Nephron (organoid): ENCODE measurements around the gene RPAP2.

ENCODE experiments used
- H3K27ac Mint-ChIP-seq, 3 experiments: 2 replicates each; pipeline ENCODE4 v1.8.0; 2020; ENCODE audit warnings: mixed read lengths in 3 of 3, mild to moderate bottlenecking in 2 of 3, moderate library complexity in 1 of 3
- H3K27me3 Mint-ChIP-seq: 2 replicates; pipeline ENCODE4 v1.8.0; 2021; ENCODE audit warnings: low read depth, mild to moderate bottlenecking, moderate library complexity, mixed read lengths
- H3K36me3 Mint-ChIP-seq: 2 replicates; pipeline ENCODE4 v1.8.0; 2020; ENCODE audit warnings: low read depth, mixed read lengths
- H3K4me1 Mint-ChIP-seq: 2 replicates; pipeline ENCODE4 v1.8.0; 2020; ENCODE audit warnings: mixed read lengths
- H3K4me3 Mint-ChIP-seq, 3 experiments: 2 replicates each; pipeline ENCODE4 v1.8.0; 2020; ENCODE audit warnings: mild to moderate bottlenecking in 3 of 3, mixed read lengths in 3 of 3, moderate library complexity in 2 of 3
- H3K9me3 Mint-ChIP-seq: 2 replicates; pipeline ENCODE4 v1.8.0; 2020; ENCODE audit warnings: mixed read lengths
- TF ChIP-seq, protein P1 (sequence below), 3 experiments: fragments of 200-600 bp; sonication (generic); IDR thresholded peaks; one replicate each; pipeline ENCODE4 v1.5.0; 2021; ENCODE audit warnings: antibody characterized with exemption in 3 of 3; ENCODE audit not compliant: unreplicated experiment in 3 of 3

Gene RPAP2

DNA sequence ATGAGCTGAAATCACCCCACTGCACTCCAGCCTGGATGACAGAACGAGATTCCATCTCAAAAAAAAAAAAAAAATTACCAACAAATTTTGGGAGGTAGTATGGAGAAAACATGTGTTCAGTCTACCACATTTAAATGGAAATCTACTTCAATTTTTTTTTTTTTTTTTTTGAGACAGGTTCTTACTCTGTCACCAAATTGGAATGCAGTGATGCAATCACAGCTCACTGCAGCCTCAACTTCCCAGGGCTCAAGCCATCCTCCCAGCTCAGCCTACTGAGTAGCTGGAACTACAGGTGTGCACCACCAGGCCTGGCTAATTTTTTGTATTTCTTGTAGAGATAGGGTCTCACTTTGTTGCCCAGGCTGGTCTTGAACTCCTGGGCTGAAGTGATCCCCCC, 105.8 kb downstream of the RPAP2 start:
- Mint-ChIP-seq H3K9me3 (peaks cover 15% of the 10 kb centered on the region), H3K4me3 (no peak overlapping the region), H3K27me3 (no peaks in the 10 kb centered on the region), H3K27ac (no peak overlapping the region), H3K4me1 (no peaks in the 10 kb centered on the region), H3K36me3 (peaks cover 13% of the 10 kb centered on the region)
- TF ChIP-seq, protein P1, sequence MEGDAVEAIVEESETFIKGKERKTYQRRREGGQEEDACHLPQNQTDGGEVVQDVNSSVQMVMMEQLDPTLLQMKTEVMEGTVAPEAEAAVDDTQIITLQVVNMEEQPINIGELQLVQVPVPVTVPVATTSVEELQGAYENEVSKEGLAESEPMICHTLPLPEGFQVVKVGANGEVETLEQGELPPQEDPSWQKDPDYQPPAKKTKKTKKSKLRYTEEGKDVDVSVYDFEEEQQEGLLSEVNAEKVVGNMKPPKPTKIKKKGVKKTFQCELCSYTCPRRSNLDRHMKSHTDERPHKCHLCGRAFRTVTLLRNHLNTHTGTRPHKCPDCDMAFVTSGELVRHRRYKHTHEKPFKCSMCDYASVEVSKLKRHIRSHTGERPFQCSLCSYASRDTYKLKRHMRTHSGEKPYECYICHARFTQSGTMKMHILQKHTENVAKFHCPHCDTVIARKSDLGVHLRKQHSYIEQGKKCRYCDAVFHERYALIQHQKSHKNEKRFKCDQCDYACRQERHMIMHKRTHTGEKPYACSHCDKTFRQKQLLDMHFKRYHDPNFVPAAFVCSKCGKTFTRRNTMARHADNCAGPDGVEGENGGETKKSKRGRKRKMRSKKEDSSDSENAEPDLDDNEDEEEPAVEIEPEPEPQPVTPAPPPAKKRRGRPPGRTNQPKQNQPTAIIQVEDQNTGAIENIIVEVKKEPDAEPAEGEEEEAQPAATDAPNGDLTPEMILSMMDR (IDR thresholded peaks at IDR 0.05; ENCODE audit: unreplicated experiment in 3 of 3), result no peak

DNA sequence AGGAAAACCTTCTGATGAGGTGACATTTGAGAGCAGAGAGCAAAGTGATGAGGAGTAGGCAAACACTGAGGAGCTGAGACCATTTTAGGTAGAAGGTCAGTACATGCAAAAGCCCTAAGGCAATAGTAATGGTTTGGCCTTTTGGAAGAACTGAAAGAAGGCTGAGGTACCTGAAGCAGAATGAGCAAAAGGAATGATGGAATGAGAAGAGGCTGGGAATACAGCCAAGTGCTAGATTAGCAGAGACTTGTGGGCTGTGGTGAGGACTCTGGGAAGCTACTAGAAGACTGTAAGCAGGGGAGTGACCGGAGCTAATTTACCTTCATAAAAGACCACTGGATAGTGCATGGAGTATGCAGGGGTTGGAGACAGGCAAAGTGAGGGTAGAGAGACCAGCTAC, 110.0 kb downstream of the RPAP2 start:
- TF ChIP-seq, protein P1 (IDR thresholded peaks at IDR 0.05; ENCODE audit: unreplicated experiment in 3 of 3), result no peak
- Mint-ChIP-seq H3K4me3 (no peak overlapping the region), H3K4me1 (no peaks in the 10 kb centered on the region), H3K27me3 (no peaks in the 10 kb centered on the region), H3K9me3 (peaks cover 9% of the 10 kb centered on the region), H3K36me3 (peaks cover 5% of the 10 kb centered on the region), H3K27ac (no peak overlapping the region)

DNA sequence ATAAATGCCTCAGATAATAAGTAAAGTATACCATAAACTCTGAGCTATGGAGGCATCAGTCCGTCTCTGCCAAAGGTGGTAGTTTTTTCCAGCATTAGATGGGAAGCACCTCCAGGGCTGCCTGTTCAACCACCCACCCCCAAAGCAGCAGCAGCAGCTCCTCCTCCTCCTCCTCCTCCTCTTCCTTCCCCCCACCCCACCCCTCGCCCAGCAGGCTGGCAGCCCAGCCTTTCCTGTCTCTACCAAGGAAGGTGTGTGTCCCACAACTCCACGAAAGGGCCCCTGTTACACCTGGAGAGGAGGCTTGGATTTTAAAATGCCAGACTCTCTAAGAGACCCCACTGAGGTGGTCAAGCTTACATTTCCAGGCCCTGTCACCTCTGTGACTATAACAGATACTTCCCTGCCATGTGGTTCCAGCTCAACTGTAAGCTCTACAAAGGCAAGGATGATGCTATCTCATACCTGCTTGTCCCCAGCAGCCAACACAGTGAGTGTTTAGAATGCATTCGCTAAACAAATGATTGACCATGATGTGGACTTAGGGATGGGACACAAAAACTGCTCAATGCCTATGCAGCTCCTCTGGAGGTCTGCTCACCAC, 111.2 kb downstream of the RPAP2 start:
- H3K9me3 Mint-ChIP-seq, result peaks cover 4% of the 10 kb centered on the region
- H3K36me3 Mint-ChIP-seq, result no peaks in the 10 kb centered on the region
- TF ChIP-seq, protein P1 (IDR thresholded peaks at IDR 0.05; ENCODE audit: unreplicated experiment in 3 of 3), result no peak
- H3K27ac Mint-ChIP-seq, result no peak overlapping the region
- no peak overlapping the region for H3K4me3 Mint-ChIP-seq
- no peaks in the 10 kb centered on the region for H3K27me3 Mint-ChIP-seq
- no peaks in the 10 kb centered on the region for H3K4me1 Mint-ChIP-seq

DNA sequence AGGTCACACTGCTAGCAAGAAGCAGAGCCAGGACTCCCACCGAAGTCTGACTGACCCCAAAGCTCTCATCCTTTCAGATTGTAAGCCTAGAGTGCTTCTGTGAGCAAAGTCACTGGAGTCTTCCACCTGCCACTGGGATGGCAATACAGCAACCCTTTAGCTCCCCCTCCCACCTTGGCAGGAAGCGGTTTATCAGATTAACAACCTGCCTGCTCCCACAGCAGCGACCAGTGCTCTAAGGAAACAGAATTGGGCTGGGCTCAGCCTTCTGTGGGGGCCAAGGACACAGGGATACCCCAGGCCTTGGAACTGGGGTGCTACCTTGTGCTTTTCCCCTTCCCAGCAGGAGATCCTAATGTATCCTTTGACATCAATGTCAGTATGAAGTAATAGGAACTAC, 111.8 kb downstream of the RPAP2 start:
- Mint-ChIP-seq H3K27ac (no peak overlapping the region), H3K27me3 (no peaks in the 10 kb centered on the region), H3K4me3 (no peak overlapping the region), H3K36me3 (no peaks in the 10 kb centered on the region), H3K4me1 (no peaks in the 10 kb centered on the region), H3K9me3 (peaks cover under 1% of the 10 kb centered on the region)
- TF ChIP-seq, protein P1 (IDR thresholded peaks at IDR 0.05; ENCODE audit: unreplicated experiment in 3 of 3), result no peak

DNA sequence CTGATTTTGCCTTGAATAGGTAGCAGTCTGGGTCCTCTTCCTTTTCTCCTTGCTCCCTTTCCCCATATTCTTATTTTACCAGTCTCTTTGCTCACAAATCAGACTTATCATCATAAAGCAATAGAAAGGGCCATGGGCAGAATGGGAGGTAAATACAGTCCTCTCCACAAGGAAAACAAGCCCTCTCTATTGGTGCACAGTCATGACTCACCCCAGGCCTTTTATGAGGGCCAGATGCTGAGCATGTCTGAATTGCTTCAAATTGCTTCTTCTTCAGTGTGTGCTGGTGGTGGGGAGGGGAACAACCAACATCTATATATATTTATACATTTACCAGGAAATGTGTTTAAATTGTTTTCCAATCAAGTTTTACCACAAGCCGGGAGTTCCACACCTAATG, 112.7 kb downstream of the RPAP2 start:
- Mint-ChIP-seq H3K4me3 (no peak overlapping the region), H3K9me3 (no peaks in the 10 kb centered on the region), H3K36me3 (no peaks in the 10 kb centered on the region), H3K27ac (no peak overlapping the region), H3K27me3 (no peaks in the 10 kb centered on the region), H3K4me1 (no peaks in the 10 kb centered on the region)
- TF ChIP-seq, protein P1 (IDR thresholded peaks at IDR 0.05; ENCODE audit: unreplicated experiment in 3 of 3), result no peak

DNA sequence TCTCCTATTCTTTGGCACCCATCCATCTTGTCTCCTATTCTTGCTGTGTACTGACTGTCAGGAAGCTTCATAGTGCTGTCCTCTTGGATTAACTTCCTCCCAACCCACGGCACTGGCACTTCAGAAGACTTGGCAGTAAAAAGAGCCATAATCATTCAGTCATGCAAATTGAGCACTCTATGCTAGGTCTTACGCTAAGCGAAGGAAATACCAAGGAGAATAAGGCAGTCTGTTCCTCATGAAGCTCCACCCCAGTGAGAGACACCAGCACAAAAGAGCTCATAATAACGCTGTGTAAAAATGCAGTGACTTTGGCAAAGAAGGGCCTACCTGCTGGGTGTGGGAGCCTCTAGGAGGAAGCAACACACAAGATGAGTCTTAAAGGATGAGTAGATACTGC, 120.8 kb downstream of the RPAP2 start:
- Mint-ChIP-seq H3K27ac (no peak overlapping the region), H3K4me3 (no peak overlapping the region)

More for the DNA sequence above, 120.8 kb downstream of the RPAP2 start:
- H3K4me1 Mint-ChIP-seq, result no peaks in the 10 kb centered on the region
- H3K9me3 Mint-ChIP-seq, result no peaks in the 10 kb centered on the region
- H3K36me3 Mint-ChIP-seq, result no peaks in the 10 kb centered on the region
- no peaks in the 10 kb centered on the region for H3K27me3 Mint-ChIP-seq
- TF ChIP-seq, protein P1 (IDR thresholded peaks at IDR 0.05; ENCODE audit: unreplicated experiment in 3 of 3), result no peak
